ENCODE results near the gene MRPS14. TPM values are rescaled to one million over a fixed set of nuclear protein-coding genes. Genes with fewer than 3 reads are reported as not detected.
"Not testable (repeated sequence)": the region's sequence is repeated elsewhere in the genome, so short reads cannot be mapped to it uniquely, and the experiment has no call there.

The MRPS14 gene
- total RNA-seq, 1 experiment from 2014 or later: 36.3 TPM

DNA sequence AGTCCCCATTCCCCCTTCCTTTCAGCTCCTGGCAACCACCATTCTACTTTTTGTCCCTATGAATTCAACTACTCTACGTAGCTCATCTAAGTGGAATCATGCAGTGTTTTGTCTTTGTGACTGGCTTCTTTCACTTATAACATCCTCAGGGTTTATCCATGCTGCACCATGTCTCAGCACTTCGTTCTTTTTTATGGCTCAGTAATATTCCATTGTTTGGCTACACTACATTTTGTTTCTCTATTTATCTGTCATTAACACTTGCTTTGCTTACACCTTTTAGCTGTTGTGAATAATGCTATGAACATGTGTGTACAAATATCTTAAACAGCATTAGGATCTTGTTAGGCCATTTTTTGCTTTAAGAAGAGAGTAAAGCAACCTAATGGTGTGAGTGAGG is 1.5 kb upstream of the MRPS14 start:
- Mint-ChIP-seq H3K9me3 (ENCODE audit: unreplicated experiment) (peaks cover 8% of the 10 kb centered on the region), H3K27ac (ENCODE audit: low read depth, unreplicated experiment) (peak overlapping the region; percentile 77), H3K27me3 (ENCODE audit: insufficient read depth, unreplicated experiment) (no peaks in the 10 kb centered on the region), H3K4me3 (ENCODE audit: unreplicated experiment) (peak overlapping the region; percentile 56), H3K4me1 (ENCODE audit: insufficient read depth, unreplicated experiment) (peaks cover 26% of the 10 kb centered on the region), H3K36me3 (ENCODE audit: insufficient read depth, unreplicated experiment) (peaks cover 11% of the 10 kb centered on the region)
- DNase-seq (ENCODE audit: unreplicated experiment): no peak
- BruUV-seq (replicated peaks): no TSS peak
- POLR2A ChIA-PET: interaction anchor here (8.4 kb wide), 1 partner anchor 22 kb away, joined by 331 read pairs; the partner anchor contains the start of gene CACYBP
- CTCF ChIA-PET: interaction anchor here (0.6 to 2.1 kb wide), 10 partner anchors 16 to 294 kb away, joined by 3 to 7 read pairs (median 4); no protein-coding TSS in a partner anchor
- TF ChIP-seq, protein P1, sequence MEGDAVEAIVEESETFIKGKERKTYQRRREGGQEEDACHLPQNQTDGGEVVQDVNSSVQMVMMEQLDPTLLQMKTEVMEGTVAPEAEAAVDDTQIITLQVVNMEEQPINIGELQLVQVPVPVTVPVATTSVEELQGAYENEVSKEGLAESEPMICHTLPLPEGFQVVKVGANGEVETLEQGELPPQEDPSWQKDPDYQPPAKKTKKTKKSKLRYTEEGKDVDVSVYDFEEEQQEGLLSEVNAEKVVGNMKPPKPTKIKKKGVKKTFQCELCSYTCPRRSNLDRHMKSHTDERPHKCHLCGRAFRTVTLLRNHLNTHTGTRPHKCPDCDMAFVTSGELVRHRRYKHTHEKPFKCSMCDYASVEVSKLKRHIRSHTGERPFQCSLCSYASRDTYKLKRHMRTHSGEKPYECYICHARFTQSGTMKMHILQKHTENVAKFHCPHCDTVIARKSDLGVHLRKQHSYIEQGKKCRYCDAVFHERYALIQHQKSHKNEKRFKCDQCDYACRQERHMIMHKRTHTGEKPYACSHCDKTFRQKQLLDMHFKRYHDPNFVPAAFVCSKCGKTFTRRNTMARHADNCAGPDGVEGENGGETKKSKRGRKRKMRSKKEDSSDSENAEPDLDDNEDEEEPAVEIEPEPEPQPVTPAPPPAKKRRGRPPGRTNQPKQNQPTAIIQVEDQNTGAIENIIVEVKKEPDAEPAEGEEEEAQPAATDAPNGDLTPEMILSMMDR (IDR thresholded peaks at IDR 0.05; ENCODE audit: unreplicated experiment): no peak
- intact Hi-C loops (cut with micrococcal nuclease): no loop called here

- ChIA-PET CTCF (interaction anchor here (0.6 to 2.4 kb wide), 14 partner anchors 11 to 693 kb away, joined by 3 to 12 read pairs (median 4); no protein-coding TSS in a partner anchor), POLR2A (interaction anchor here (0.7 to 8.4 kb wide), 25 partner anchors 9 to 1219 kb away, joined by 3 to 331 read pairs (median 5); partner anchors contain the start of genes CACYBP and DARS2)
- Mint-ChIP-seq H3K4me1 (ENCODE audit: insufficient read depth, unreplicated experiment) (peaks cover 20% of the 10 kb centered on the region), H3K36me3 (ENCODE audit: insufficient read depth, unreplicated experiment) (peaks cover 17% of the 10 kb centered on the region), H3K4me3 (ENCODE audit: unreplicated experiment) (peak overlapping the region; percentile 87), H3K27ac (ENCODE audit: low read depth, unreplicated experiment) (peak overlapping the region; percentile 77)
- not testable (repeated sequence) for H3K27me3 Mint-ChIP-seq (ENCODE audit: insufficient read depth, unreplicated experiment); H3K9me3 Mint-ChIP-seq (ENCODE audit: unreplicated experiment); DNase-seq (ENCODE audit: unreplicated experiment)
- intact Hi-C loops (cut with micrococcal nuclease): loop anchor here (1.0 kb wide), 1 partner anchor 25 kb away; the partner anchor contains the start of gene CACYBP
- BruUV-seq (replicated peaks): TSS peak; percentile 99
Observed at GRCh38 chr1:175023922-175024242, 657 bp upstream of the MRPS14 start.

DNA sequence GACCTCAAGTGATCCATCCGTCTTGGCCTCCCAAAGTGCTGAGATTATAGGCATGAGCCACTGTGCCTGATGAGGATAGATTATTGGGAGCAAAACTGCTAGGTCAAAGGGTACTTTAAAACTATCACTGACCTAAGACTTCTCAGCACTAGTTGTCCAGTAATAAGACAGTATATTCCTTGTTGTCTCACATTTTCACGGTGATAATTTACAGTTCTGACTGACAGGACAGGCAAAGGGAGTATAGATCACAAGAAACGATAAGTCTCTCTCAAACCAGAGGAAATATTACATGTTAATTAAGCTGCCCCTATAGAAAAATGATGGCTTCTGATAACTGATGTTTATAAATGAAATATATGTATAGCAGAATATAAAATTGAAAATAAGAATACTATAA is 3.7 kb downstream of the MRPS14 start:
- H3K27ac Mint-ChIP-seq (ENCODE audit: low read depth, unreplicated experiment): no peak overlapping the region
- DNase-seq (ENCODE audit: unreplicated experiment): no peak
- no TSS peak for BruUV-seq (replicated peaks)
- TF ChIP-seq, protein P1 (IDR thresholded peaks at IDR 0.05; ENCODE audit: unreplicated experiment): no peak
- H3K4me3 Mint-ChIP-seq (ENCODE audit: unreplicated experiment): no peak overlapping the region
- H3K36me3 Mint-ChIP-seq (ENCODE audit: insufficient read depth, unreplicated experiment): peaks cover 47% of the 10 kb centered on the region
- peaks cover 3% of the 10 kb centered on the region for H3K9me3 Mint-ChIP-seq (ENCODE audit: unreplicated experiment)
- peaks cover 25% of the 10 kb centered on the region for H3K4me1 Mint-ChIP-seq (ENCODE audit: insufficient read depth, unreplicated experiment)
- H3K27me3 Mint-ChIP-seq (ENCODE audit: insufficient read depth, unreplicated experiment): no peaks in the 10 kb centered on the region
- ChIA-PET CTCF (interaction anchor here (0.6 to 1.0 kb wide), 2 partner anchors 9 to 87 kb away, joined by 3 read pairs; no protein-coding TSS in a partner anchor), POLR2A (interaction anchor here (0.6 to 8.4 kb wide), 3 partner anchors 16 to 43 kb away, joined by 3 to 331 read pairs (median 3); partner anchors contain the start of gene CACYBP)
- intact Hi-C loops (cut with micrococcal nuclease): no loop called here

DNA sequence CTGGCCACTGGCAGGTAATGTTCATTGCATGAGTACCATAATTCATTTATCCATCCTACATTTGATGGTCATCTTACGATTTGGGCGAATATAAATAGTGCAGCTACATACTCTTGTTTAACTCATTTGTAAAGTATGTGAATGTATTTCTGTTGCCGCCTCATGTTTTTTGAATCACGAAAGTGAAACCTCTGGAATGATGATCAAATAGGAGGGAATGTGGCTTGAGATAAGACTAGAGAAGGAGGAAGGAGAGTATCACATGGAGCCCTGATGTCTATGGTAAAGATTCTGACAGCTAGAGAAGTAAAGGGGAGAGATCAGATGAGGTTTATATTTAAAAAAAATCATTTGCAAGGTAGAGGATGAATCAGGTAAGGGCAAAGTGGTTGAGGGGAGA is 8.0 kb downstream of the MRPS14 start:
- Mint-ChIP-seq H3K4me3 (ENCODE audit: unreplicated experiment) (no peak overlapping the region), H3K4me1 (ENCODE audit: insufficient read depth, unreplicated experiment) (peaks cover 6% of the 10 kb centered on the region), H3K9me3 (ENCODE audit: unreplicated experiment) (no peaks in the 10 kb centered on the region), H3K36me3 (ENCODE audit: insufficient read depth, unreplicated experiment) (peaks cover 79% of the 10 kb centered on the region), H3K27ac (ENCODE audit: low read depth, unreplicated experiment) (no peak overlapping the region), H3K27me3 (ENCODE audit: insufficient read depth, unreplicated experiment) (no peaks in the 10 kb centered on the region)
- POLR2A ChIA-PET: interaction anchor here (1.6 to 6.4 kb wide), 5 partner anchors 8 to 15 kb away, joined by 4 to 48 read pairs (median 9); partner anchors contain the start of genes CACYBP and MRPS14
- CTCF ChIA-PET: interaction anchor here (0.6 to 2.4 kb wide), 7 partner anchors 10 to 140 kb away, joined by 3 to 12 read pairs (median 3); no protein-coding TSS in a partner anchor
- BruUV-seq (replicated peaks): no TSS peak
- intact Hi-C loops (cut with micrococcal nuclease): no loop called here
- DNase-seq (ENCODE audit: unreplicated experiment): no peak
- TF ChIP-seq, protein P1 (IDR thresholded peaks at IDR 0.05; ENCODE audit: unreplicated experiment): no peak
